Measurements from ENCODE around the gene PKIB. TPM values are rescaled to one million over a fixed set of nuclear protein-coding genes. Genes with fewer than 3 reads are reported as not detected.
A peak's percentile ranks its signal among the peaks of the same experiment; 100 is the strongest.
"Not testable (repeated sequence)": the region's sequence is repeated elsewhere in the genome, so short reads cannot be mapped to it uniquely, and the experiment has no call there.

The PKIB gene
- total RNA-seq, 1 donor from 2014 or later, result 74.6 TPM

DNA sequence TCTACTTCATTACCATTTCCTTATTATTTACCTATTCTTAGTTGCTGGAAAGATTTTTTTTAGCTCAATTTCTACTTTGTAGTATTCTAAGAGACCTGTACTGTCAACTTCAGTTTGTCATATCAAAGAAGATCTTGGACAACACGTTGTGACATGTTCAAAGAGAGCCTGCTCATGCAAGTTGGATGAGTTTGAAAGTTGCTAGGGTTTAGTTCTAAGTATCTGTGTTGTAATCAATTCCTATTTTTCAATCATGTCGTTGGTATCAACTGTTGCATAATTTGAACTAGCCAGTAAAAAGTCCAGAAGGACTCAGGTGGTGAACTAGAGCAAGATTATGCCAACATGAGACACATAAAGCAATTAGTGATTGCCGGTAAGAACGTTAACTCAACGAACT lies 30.2 kb downstream of the PKIB start:
- Histone ChIP-seq H4K20me1 (ENCODE audit: insufficient read depth, low read length) (no peaks in the 10 kb centered on the region), H2AFZ (ENCODE audit: low read depth, low read length) (no peak overlapping the region), H3K4me1 (ENCODE audit: insufficient read depth, low read length) (no peaks in the 10 kb centered on the region), H3K4me2 (ENCODE audit: low read length) (no peak overlapping the region), H3K27ac (ENCODE audit: low read depth, low read length) (no peak overlapping the region), H3K9ac (ENCODE audit: low read length) (no peak overlapping the region), H3K79me2 (ENCODE audit: insufficient read depth, low read length) (no peaks in the 10 kb centered on the region), H3K36me3 (ENCODE audit: insufficient read depth, low read length) (no peaks in the 10 kb centered on the region), H3K4me3 (ENCODE audit: insufficient read depth, low read depth, low read length) (no peak overlapping the region), H3K9me3 (ENCODE audit: insufficient read depth, low read depth, low read length) (no peaks in the 10 kb centered on the region), H3K27me3 (ENCODE audit: insufficient read depth, low read length) (no peaks in the 10 kb centered on the region)
- Mint-ChIP-seq H3K27ac (ENCODE audit: unreplicated experiment) (no peak overlapping the region), H3K27me3 (ENCODE audit: low read depth, unreplicated experiment) (no peaks in the 10 kb centered on the region), H3K4me3 (ENCODE audit: unreplicated experiment) (no peak overlapping the region), H3K36me3 (ENCODE audit: low read depth, unreplicated experiment) (peaks cover 14% of the 10 kb centered on the region), H3K4me1 (ENCODE audit: low read depth, unreplicated experiment) (peaks cover 1% of the 10 kb centered on the region), H3K9me3 (ENCODE audit: unreplicated experiment) (no peaks in the 10 kb centered on the region)
- FAIRE-seq, result no peak
- no peak for DNase-seq (ENCODE audit: low read depth)
- TF ChIP-seq EZH2 (IDR thresholded peaks at IDR 0.05; ENCODE audit: insufficient read depth, low read length), result no peak
- TF ChIP-seq, protein P1, sequence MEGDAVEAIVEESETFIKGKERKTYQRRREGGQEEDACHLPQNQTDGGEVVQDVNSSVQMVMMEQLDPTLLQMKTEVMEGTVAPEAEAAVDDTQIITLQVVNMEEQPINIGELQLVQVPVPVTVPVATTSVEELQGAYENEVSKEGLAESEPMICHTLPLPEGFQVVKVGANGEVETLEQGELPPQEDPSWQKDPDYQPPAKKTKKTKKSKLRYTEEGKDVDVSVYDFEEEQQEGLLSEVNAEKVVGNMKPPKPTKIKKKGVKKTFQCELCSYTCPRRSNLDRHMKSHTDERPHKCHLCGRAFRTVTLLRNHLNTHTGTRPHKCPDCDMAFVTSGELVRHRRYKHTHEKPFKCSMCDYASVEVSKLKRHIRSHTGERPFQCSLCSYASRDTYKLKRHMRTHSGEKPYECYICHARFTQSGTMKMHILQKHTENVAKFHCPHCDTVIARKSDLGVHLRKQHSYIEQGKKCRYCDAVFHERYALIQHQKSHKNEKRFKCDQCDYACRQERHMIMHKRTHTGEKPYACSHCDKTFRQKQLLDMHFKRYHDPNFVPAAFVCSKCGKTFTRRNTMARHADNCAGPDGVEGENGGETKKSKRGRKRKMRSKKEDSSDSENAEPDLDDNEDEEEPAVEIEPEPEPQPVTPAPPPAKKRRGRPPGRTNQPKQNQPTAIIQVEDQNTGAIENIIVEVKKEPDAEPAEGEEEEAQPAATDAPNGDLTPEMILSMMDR (IDR thresholded peaks at IDR 0.05; ENCODE audit: insufficient read depth, low read depth, low read length), result no peak

DNA sequence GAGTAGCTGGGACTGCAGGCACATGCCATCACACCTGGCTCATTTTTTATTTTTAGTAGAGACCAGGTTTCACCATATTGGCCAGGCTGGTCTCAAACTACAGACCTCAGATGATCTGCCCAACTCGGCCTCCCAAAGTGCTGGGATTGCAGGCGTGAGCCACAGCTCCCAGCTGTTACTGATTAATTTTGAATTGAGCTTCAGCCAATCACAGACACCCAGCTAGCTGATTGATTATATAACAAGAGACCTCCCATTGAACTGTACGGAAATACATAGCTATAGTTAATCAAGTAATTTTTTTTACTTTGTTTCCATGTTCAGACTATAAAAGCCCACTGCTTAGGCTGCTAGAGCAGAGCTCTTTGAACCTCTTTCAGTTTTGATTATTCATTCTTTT lies 31.6 kb downstream of the PKIB start:
- H3K9me3 ChIP-seq (ENCODE audit: insufficient read depth, low read depth, low read length), result no peaks in the 10 kb centered on the region
- DNase-seq (ENCODE audit: low read depth) (no peak), FAIRE-seq (no peak)
- no peak for TF ChIP-seq EZH2 (IDR thresholded peaks at IDR 0.05; ENCODE audit: insufficient read depth, low read length)
- TF ChIP-seq, protein P1 (IDR thresholded peaks at IDR 0.05; ENCODE audit: insufficient read depth, low read depth, low read length), result no peak
- H2AFZ ChIP-seq (ENCODE audit: low read depth, low read length), result no peak overlapping the region
- H4K20me1 ChIP-seq (ENCODE audit: insufficient read depth, low read length), result no peaks in the 10 kb centered on the region
- no peak overlapping the region for H3K27ac Mint-ChIP-seq (ENCODE audit: unreplicated experiment)
- no peak overlapping the region for H3K4me3 ChIP-seq (ENCODE audit: insufficient read depth, low read depth, low read length)
- H3K36me3 Mint-ChIP-seq (ENCODE audit: low read depth, unreplicated experiment), result peaks cover 17% of the 10 kb centered on the region
- H3K4me1 Mint-ChIP-seq (ENCODE audit: low read depth, unreplicated experiment), result peaks cover 1% of the 10 kb centered on the region
- H3K27me3 ChIP-seq (ENCODE audit: insufficient read depth, low read length), result no peaks in the 10 kb centered on the region
- no peak overlapping the region for H3K27ac ChIP-seq (ENCODE audit: low read depth, low read length)
- no peaks in the 10 kb centered on the region for H3K4me1 ChIP-seq (ENCODE audit: insufficient read depth, low read length)
- no peaks in the 10 kb centered on the region for H3K79me2 ChIP-seq (ENCODE audit: insufficient read depth, low read length)
- H3K9ac ChIP-seq (ENCODE audit: low read length), result no peak overlapping the region
- no peak overlapping the region for H3K4me2 ChIP-seq (ENCODE audit: low read length)
- H3K9me3 Mint-ChIP-seq (ENCODE audit: unreplicated experiment), result no peaks in the 10 kb centered on the region
- H3K4me3 Mint-ChIP-seq (ENCODE audit: unreplicated experiment), result no peak overlapping the region
- H3K27me3 Mint-ChIP-seq (ENCODE audit: low read depth, unreplicated experiment), result no peaks in the 10 kb centered on the region
- no peaks in the 10 kb centered on the region for H3K36me3 ChIP-seq (ENCODE audit: insufficient read depth, low read length)

DNA sequence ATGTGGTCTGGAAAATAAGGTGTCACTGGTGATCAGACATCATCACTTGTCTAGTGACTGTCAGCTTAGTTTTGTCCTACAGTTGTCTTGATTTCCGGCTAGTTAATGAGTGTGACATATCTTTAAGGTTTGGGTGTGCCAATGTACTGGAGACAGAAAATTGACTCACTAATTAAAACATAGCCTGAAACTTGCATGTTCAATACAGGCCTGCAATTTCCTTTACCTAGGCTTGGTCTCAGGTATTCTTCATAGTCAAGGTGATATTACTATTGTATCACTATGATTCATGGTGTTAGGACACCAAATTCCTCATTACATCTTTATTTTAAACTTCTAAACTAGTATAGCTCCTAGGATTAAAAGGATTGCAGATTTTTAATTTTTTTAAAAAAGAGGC lies 32.4 kb downstream of the PKIB start:
- not testable (repeated sequence) for DNase-seq (ENCODE audit: low read depth); H3K27ac Mint-ChIP-seq (ENCODE audit: unreplicated experiment); H3K27me3 ChIP-seq (ENCODE audit: insufficient read depth, low read length); H3K27ac ChIP-seq (ENCODE audit: low read depth, low read length); H3K79me2 ChIP-seq (ENCODE audit: insufficient read depth, low read length); H3K4me1 ChIP-seq (ENCODE audit: insufficient read depth, low read length); H3K27me3 Mint-ChIP-seq (ENCODE audit: low read depth, unreplicated experiment); H3K4me2 ChIP-seq (ENCODE audit: low read length); H4K20me1 ChIP-seq (ENCODE audit: insufficient read depth, low read length); H3K9me3 Mint-ChIP-seq (ENCODE audit: unreplicated experiment); H3K36me3 ChIP-seq (ENCODE audit: insufficient read depth, low read length); H3K4me3 Mint-ChIP-seq (ENCODE audit: unreplicated experiment); H3K4me3 ChIP-seq (ENCODE audit: insufficient read depth, low read depth, low read length); H3K9ac ChIP-seq (ENCODE audit: low read length); H3K9me3 ChIP-seq (ENCODE audit: insufficient read depth, low read depth, low read length); H3K4me1 Mint-ChIP-seq (ENCODE audit: low read depth, unreplicated experiment); H2AFZ ChIP-seq (ENCODE audit: low read depth, low read length)
- peak; percentile 73 for FAIRE-seq
- H3K36me3 Mint-ChIP-seq (ENCODE audit: low read depth, unreplicated experiment), result peaks cover 17% of the 10 kb centered on the region

Measured in astrocyte (in vitro differentiated cells and primary cell).